NK-92 treated with Interleukin-12 subunit alpha and Interleukin-12 subunit beta, amount 100 ng/mL, for 24 hours (cell line): ENCODE data around the gene BRWD1.
"Not testable (repeated sequence)": the region's sequence is repeated elsewhere in the genome, so short reads cannot be mapped to it uniquely, and the experiment has no call there.

Experiments
- DNase-seq: peaks from one replicate; lab custom pipeline; 2025; lab: John Stamatoyannopoulos, UW

The BRWD1 gene

GRCh38 chr21:39173716-39174680, 139.4 kb downstream of the BRWD1 start:
- no peak for DNase-seq

GRCh38 chr21:39169906-39170305, 143.5 kb downstream of the BRWD1 start:
- no peak for DNase-seq

- no peak for DNase-seq
Observed at GRCh38 chr21:39168800-39169199, 144.6 kb downstream of the BRWD1 start.

- no peak for DNase-seq
Observed at GRCh38 chr21:39164523-39164922, 148.9 kb downstream of the BRWD1 start.

GRCh38 chr21:39161064-39161463, 152.4 kb downstream of the BRWD1 start:
- DNase-seq, result no peak

- DNase-seq, result no peak
Observed at GRCh38 chr21:39159342-39160063, 153.9 kb downstream of the BRWD1 start.

- not testable (repeated sequence) for DNase-seq
Observed at GRCh38 chr21:39157241-39157640, 156.2 kb downstream of the BRWD1 start.

GRCh38 chr21:39156024-39156423, 157.4 kb downstream of the BRWD1 start:
- no peak for DNase-seq

- DNase-seq, result no peak
Observed at GRCh38 chr21:39155578-39155977, 157.9 kb downstream of the BRWD1 start.

GRCh38 chr21:39153842-39154241, 159.6 kb downstream of the BRWD1 start:
- no peak for DNase-seq

- DNase-seq, result no peak
Observed at GRCh38 chr21:39153373-39153772, 160.1 kb downstream of the BRWD1 start.

- DNase-seq, result no peak
Observed at GRCh38 chr21:39152271-39152670, 161.2 kb downstream of the BRWD1 start.

- DNase-seq, result no peak
Observed at GRCh38 chr21:39150877-39151276, 162.6 kb downstream of the BRWD1 start.

GRCh38 chr21:39150316-39150715, 163.1 kb downstream of the BRWD1 start:
- no peak for DNase-seq

- DNase-seq, result no peak
Observed at GRCh38 chr21:39149882-39150281, 163.6 kb downstream of the BRWD1 start.

GRCh38 chr21:39148975-39149374, 164.5 kb downstream of the BRWD1 start:
- no peak for DNase-seq

GRCh38 chr21:39144191-39144590, 169.2 kb downstream of the BRWD1 start:
- DNase-seq, result no peak

GRCh38 chr21:39142972-39143371, 170.5 kb downstream of the BRWD1 start:
- DNase-seq, result no peak

GRCh38 chr21:39141502-39141901, 171.9 kb downstream of the BRWD1 start:
- DNase-seq, result no peak

GRCh38 chr21:39137248-39138178, 175.9 kb downstream of the BRWD1 start:
- DNase-seq, result no peak

GRCh38 chr21:39136711-39137110, 176.7 kb downstream of the BRWD1 start:
- no peak for DNase-seq

- DNase-seq, result not testable (repeated sequence)
Observed at GRCh38 chr21:39136138-39136537, 177.3 kb downstream of the BRWD1 start.
